SK-N-MC (cell line): Measurements from ENCODE around the gene MTRFR.

ENCODE experiments used
- EZH2 ChIP-seq: fragments of 200-600 bp; sonication (generic); IDR thresholded peaks from one replicate; pipeline ENCODE4 v1.6.1; 2017; ENCODE audit warnings: antibody characterized with exemption
- POLR2AphosphoS5 ChIP-seq: IDR thresholded peaks from 2 replicates; pipeline ENCODE4 v1.6.1; 2012; ENCODE audit warnings: mild to moderate bottlenecking, low read depth, low read length, borderline replicate concordance

DNA sequence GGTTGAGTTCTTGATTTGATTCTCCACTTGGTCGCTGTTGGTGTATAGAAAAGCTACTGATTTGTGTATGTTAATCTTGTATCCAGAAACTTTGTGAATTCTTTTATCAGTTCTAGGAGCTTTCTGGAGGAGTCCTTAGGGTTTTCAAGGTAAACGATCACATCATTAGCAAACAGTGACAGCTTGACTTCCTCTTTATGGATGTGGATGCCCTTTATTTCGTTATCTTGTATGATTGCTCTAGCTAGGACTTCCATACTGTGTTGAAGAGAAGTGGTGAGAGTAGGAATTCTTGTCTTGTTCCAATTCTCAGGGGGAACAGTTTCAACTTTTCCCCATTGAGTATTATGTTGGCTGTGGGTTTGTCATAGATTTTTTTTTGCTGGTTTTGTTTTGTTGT lies 12.4 kb downstream of the MTRFR start:
- no peak for TF ChIP-seq POLR2AphosphoS5
- no peak for TF ChIP-seq EZH2
